IMR-90 (cell line): ENCODE measurements around the gene ABAT. TPM values are rescaled to one million over a fixed set of nuclear protein-coding genes. Genes with fewer than 3 reads are reported as not detected.

Experiments
- ATAC-seq: fragments of 200-7000 bp; cut with Tn5 transposase; 2 replicates; pipeline ENCODE4 v1.9.1; 2020; ENCODE audit warnings: low read depth, mild to moderate bottlenecking, moderate library complexity
- BruUV-seq: library from RNA; stranded (reverse); fragments of 400-500 nt; replicated peaks from 2 replicates; lab custom pipeline; 2021; lab: Mats Ljungman, UMichigan
- CTCF ChIA-PET: fragments of 300-600 bp; formaldehyde crosslinking; extraction: SDS; loops from one replicate; lab custom pipeline; 2021; ENCODE audit warnings: antibody characterized with exemption; lab: Yijun Ruan, JAX
- POLR2A ChIA-PET: fragments of 300-600 bp; sonication (Branson Sonifier 250); formaldehyde crosslinking; loops from one replicate; lab custom pipeline; 2022; ENCODE audit warnings: antibody characterized with exemption; ENCODE audit not compliant: unreplicated experiment; lab: Charles Lee
- DNase-seq: peaks from one replicate; pipeline ENCODE4 v3.0.0; 2013
- H2AFZ ChIP-seq: replicated peaks from 2 replicates; pipeline ENCODE3; 2013; ENCODE audit warnings: low read length, mild to moderate bottlenecking; ENCODE audit not compliant: poor library complexity
- H2AK5ac ChIP-seq: 2 replicates; pipeline ENCODE4 v1.6.1; 2013; ENCODE audit warnings: low read depth, low read length, inconsistent platforms
- H2AK9ac ChIP-seq: replicated peaks from 2 replicates; pipeline ENCODE3; 2013; ENCODE audit warnings: mild to moderate bottlenecking, low read depth, low read length, moderate library complexity; ENCODE audit not compliant: poor library complexity
- H2BK120ac ChIP-seq: 2 replicates; pipeline ENCODE4 v1.6.1; 2013; ENCODE audit warnings: low read depth, low read length, inconsistent platforms
- H2BK15ac ChIP-seq: 3 replicates; pipeline ENCODE4 v1.6.1; 2013; ENCODE audit warnings: low read depth, low read length, inconsistent platforms
- H2BK20ac ChIP-seq: 2 replicates; pipeline ENCODE4 v1.6.1; 2013; ENCODE audit warnings: low read depth, mild to moderate bottlenecking, inconsistent platforms, low read length, moderate library complexity
- H2BK5ac ChIP-seq: 2 replicates; pipeline ENCODE4 v1.6.1; 2013; ENCODE audit warnings: mild to moderate bottlenecking, low read depth, low read length, inconsistent platforms; ENCODE audit not compliant: poor library complexity, severe bottlenecking
- H3K14ac ChIP-seq: replicated peaks from 2 replicates; pipeline ENCODE4 v1.6.1; 2013; ENCODE audit warnings: low read depth, low read length, inconsistent platforms
- H3K18ac ChIP-seq: 2 replicates; pipeline ENCODE4 v1.6.1; 2013; ENCODE audit warnings: low read depth, low read length, control low read depth
- H3K23ac ChIP-seq: 2 replicates; pipeline ENCODE4 v1.6.1; 2013; ENCODE audit warnings: low read depth, low read length, inconsistent platforms
- H3K27ac ChIP-seq: 2 replicates; pipeline ENCODE4 v1.5.1; 2013; ENCODE audit warnings: mild to moderate bottlenecking, control low read depth, low read length; ENCODE audit not compliant: insufficient read depth
- H3K27me3 ChIP-seq: 2 replicates; pipeline ENCODE4 v1.6.1; 2013; ENCODE audit warnings: low read length; ENCODE audit not compliant: control insufficient read depth, insufficient read depth
- H3K36me3 ChIP-seq: 2 replicates; pipeline ENCODE4 v1.6.1; 2013; ENCODE audit warnings: low read length, mixed read lengths; ENCODE audit not compliant: control insufficient read depth, insufficient read depth
- H3K4ac ChIP-seq: 2 replicates; pipeline ENCODE4 v1.6.1; 2013; ENCODE audit warnings: low read depth, low read length, inconsistent platforms
- H3K4me1 ChIP-seq: 2 replicates; pipeline ENCODE4 v1.6.1; 2013; ENCODE audit warnings: low read length, mixed read lengths; ENCODE audit not compliant: control insufficient read depth, insufficient read depth
- H3K4me2 ChIP-seq: 2 replicates; pipeline ENCODE4 v1.6.1; 2013; ENCODE audit warnings: low read depth, mild to moderate bottlenecking, control low read depth, low read length, moderate library complexity
- H3K4me3 ChIP-seq: 2 replicates; pipeline ENCODE4 v1.5.1; 2013; ENCODE audit warnings: low read depth, mild to moderate bottlenecking, control low read depth, low read length, moderate library complexity; ENCODE audit not compliant: insufficient read depth
- H3K56ac ChIP-seq: 2 replicates; pipeline ENCODE4 v1.6.1; 2013; ENCODE audit warnings: low read length, inconsistent platforms; ENCODE audit not compliant: insufficient read depth; ENCODE audit errors: extremely low read depth
- H3K79me1 ChIP-seq, 2 experiments: 2 replicates each; pipeline ENCODE4 v1.6.1; 2013; ENCODE audit warnings: low read length in 2 of 2, inconsistent platforms in 1 of 2, low read depth in 1 of 2
- H3K9ac ChIP-seq: 2 replicates; pipeline ENCODE4 v1.6.1; 2013; ENCODE audit warnings: low read depth, low read length, control low read depth
- H3K9me1 ChIP-seq: 2 replicates; pipeline ENCODE4 v1.6.1; 2013; ENCODE audit warnings: low read length, inconsistent platforms; ENCODE audit not compliant: insufficient read depth
- H3K9me3 ChIP-seq: 2 replicates; pipeline ENCODE4 v1.6.1; 2013; ENCODE audit warnings: low read length; ENCODE audit not compliant: control insufficient read depth, insufficient read depth
- H4K20me1 ChIP-seq: 2 replicates; pipeline ENCODE4 v1.6.1; 2013; ENCODE audit warnings: low read length, inconsistent platforms; ENCODE audit not compliant: insufficient read depth
- H4K5ac ChIP-seq: 2 replicates; pipeline ENCODE4 v1.6.1; 2013; ENCODE audit warnings: mild to moderate bottlenecking, low read depth, low read length, control low read depth
- H4K8ac ChIP-seq, 2 experiments: 2 replicates each; pipeline ENCODE4 v1.6.1; 2013; ENCODE audit warnings: low read depth in 2 of 2, low read length in 2 of 2, control low read depth in 1 of 2, inconsistent platforms in 1 of 2
- H4K91ac ChIP-seq: 2 replicates; pipeline ENCODE4 v1.6.1; 2013; ENCODE audit warnings: low read depth, low read length, inconsistent platforms; ENCODE audit not compliant: insufficient read depth
- BHLHE40 ChIP-seq: fragments of 150-350 bp; IDR thresholded peaks from 2 replicates; pipeline ENCODE4 v1.6.1; 2016; ENCODE audit warnings: mild to moderate bottlenecking, low read depth, low read length
- CEBPB ChIP-seq: IDR thresholded peaks from 2 replicates; pipeline ENCODE4 v1.6.1; 2012; ENCODE audit warnings: low read depth, low read length, improper control_type of control experiment
- CHD1 ChIP-seq: IDR thresholded peaks from 2 replicates; pipeline ENCODE4 v1.6.1; 2012; ENCODE audit warnings: low read depth, low read length, improper control_type of control experiment
- CTCF ChIP-seq: conservative IDR thresholded peaks from 2 replicates; pipeline ENCODE4 v1.5.1; 2012; ENCODE audit warnings: mild to moderate bottlenecking, low read depth, low read length, improper control_type of control experiment
- ELK1 ChIP-seq: fragments of 150-350 bp; IDR thresholded peaks from 2 replicates; pipeline ENCODE4 v1.6.1; 2016; ENCODE audit warnings: low read depth, mild to moderate bottlenecking, low read length, moderate library complexity, borderline replicate concordance
- FOS ChIP-seq: fragments of 150-350 bp; IDR thresholded peaks from 2 replicates; pipeline ENCODE4 v1.6.1; 2016; ENCODE audit warnings: low read depth, low read length
- MAFK ChIP-seq: IDR thresholded peaks from 2 replicates; pipeline ENCODE4 v1.6.1; 2012; ENCODE audit warnings: low read depth, low read length, improper control_type of control experiment
- MAZ ChIP-seq: IDR thresholded peaks from 2 replicates; pipeline ENCODE4 v1.6.1; 2012; ENCODE audit warnings: low read depth, mild to moderate bottlenecking, low read length, improper control_type of control experiment, moderate library complexity, borderline replicate concordance
- MXI1 ChIP-seq: IDR thresholded peaks from 2 replicates; pipeline ENCODE4 v1.6.1; 2012; ENCODE audit warnings: low read depth, mild to moderate bottlenecking, low read length, moderate library complexity, borderline replicate concordance
- NFE2L2 ChIP-seq: fragments of 150-350 bp; IDR thresholded peaks from 2 replicates; pipeline ENCODE4 v1.6.1; 2016; ENCODE audit warnings: low read depth, mild to moderate bottlenecking, low read length
- POLR2A ChIP-seq: IDR thresholded peaks from 2 replicates; pipeline ENCODE4 v1.6.1; 2012; ENCODE audit warnings: mild to moderate bottlenecking, low read depth, low read length
- RAD21 ChIP-seq: IDR thresholded peaks from 2 replicates; pipeline ENCODE4 v1.6.1; 2012; ENCODE audit warnings: low read length, improper control_type of control experiment
- RCOR1 ChIP-seq: IDR thresholded peaks from 2 replicates; pipeline ENCODE4 v1.6.1; 2012; ENCODE audit warnings: mild to moderate bottlenecking, low read length, improper control_type of control experiment; ENCODE audit not compliant: insufficient replicate concordance
- RFX5 ChIP-seq: IDR thresholded peaks from 2 replicates; pipeline ENCODE4 v1.8.0; 2012; ENCODE audit warnings: low read depth, mild to moderate bottlenecking, low read length, moderate library complexity
- SMC3 ChIP-seq: fragments of 150-350 bp; IDR thresholded peaks from 2 replicates; pipeline ENCODE4 v1.6.1; 2016; ENCODE audit warnings: low read depth, mild to moderate bottlenecking, antibody characterized with exemption, low read length, moderate library complexity
- USF2 ChIP-seq: fragments of 150-350 bp; IDR thresholded peaks from 2 replicates; pipeline ENCODE4 v1.6.1; 2017; ENCODE audit warnings: mild to moderate bottlenecking, antibody characterized with exemption, low read length, low read depth
- WGBS, 2 experiments: methylation state at CpG; one replicate each; pipeline versions ENCODE4 v1.1.5 to v1.1.7; 2013; ENCODE audit warnings: missing lambda C conversion rate in 2 of 2; ENCODE audit not compliant: insufficient read length in 1 of 2; ENCODE audit errors: extremely low coverage in 2 of 2; 5-methylcytosine and 5-hydroxymethylcytosine counted together
- dilution Hi-C: fragments of 300-500 bp; cut with HindIII; formaldehyde crosslinking; loops from one replicate; pipeline ENCODE4 v1.14.3; 2018; ENCODE audit warnings: low sequenced_read_pairs; ENCODE audit not compliant: unreplicated experiment
- in situ Hi-C: fragments of 300-500 bp; cut with MboI; formaldehyde crosslinking; loops from 3 replicates; pipeline ENCODE4 v1.14.3; 2019; ENCODE audit warnings: low sequenced_read_pairs, inconsistent platforms, mixed read lengths
- intact Hi-C: fragments of 100-400 bp; cut with micrococcal nuclease; formaldehyde crosslinking; loops from 2 replicates; pipeline ENCODE4 v1.10.0; 2022
- polyA plus RNA-seq, 3 experiments: library from polyadenylated mRNA; depleted of rRNA; stranded (reverse); fragments of >200 nt; gene quantifications; 2 replicates each; pipeline ENCODE4 v1.2.3, GENCODE V29; 2012; ENCODE audit warnings: low replicate concordance in 1 of 3
- total RNA-seq: library from RNA; depleted of rRNA; stranded (reverse); fragments of >200 nt; gene quantifications from 2 replicates; pipeline ENCODE4 v1.2.3, GENCODE V29; 2012

Gene ABAT
- total and polyA plus RNA-seq, 2 of the 4 experiments (the other 2 are of a cell fraction): 4.5 to 6.9 TPM

GRCh38 chr16:8689686-8690085, 15.3 kb downstream of the ABAT start:
- TF ChIP-seq SMC3 (no peak), RAD21 (no peak), MAFK (no peak), CEBPB (no peak), USF2 (no peak), CTCF (no peak), MAZ (no peak), BHLHE40 (no peak), RCOR1 (no peak), RFX5 (no peak), NFE2L2 (no peak), MXI1 (no peak), POLR2A (no peak), FOS (no peak), CHD1 (no peak), ELK1 (no peak)
- Histone ChIP-seq H2AK5ac (no peak overlapping the region), H3K4ac (no peak overlapping the region), H2BK120ac (no peak overlapping the region), H3K79me1 (no peaks in the 10 kb centered on the region), H3K9me3 (peaks cover 8% of the 10 kb centered on the region), H3K4me3 (no peak overlapping the region), H3K27me3 (no peaks in the 10 kb centered on the region), H3K23ac (no peak overlapping the region), H3K9ac (no peak overlapping the region), H2AFZ (no peak overlapping the region), H3K14ac (no peak overlapping the region), H3K36me3 (no peaks in the 10 kb centered on the region), H3K9me1 (no peaks in the 10 kb centered on the region), H2BK15ac (no peak overlapping the region), H3K4me2 (no peak overlapping the region), H4K91ac (no peak overlapping the region), H4K8ac (no peak overlapping the region), H4K5ac (no peak overlapping the region), H4K20me1 (no peaks in the 10 kb centered on the region), H2BK5ac (no peak overlapping the region), H2AK9ac (no peak overlapping the region), H2BK20ac (no peak overlapping the region), H3K4me1 (no peaks in the 10 kb centered on the region), H3K27ac (no peak overlapping the region), H3K18ac (no peak overlapping the region), H3K56ac (no peak overlapping the region)
- intact Hi-C loops: no loop called here
- POLR2A ChIA-PET: no interaction called here
- dilution Hi-C loops: no loop called here
- no TSS peak for BruUV-seq
- ATAC-seq: no peak
- DNase-seq: no peak
- WGBS, 2 experiments: no CpG with 5 or more reads among the region's 1 CpG
- CTCF ChIA-PET: no interaction called here
- in situ Hi-C loops: no loop called here
